HUES48 (cell line): ENCODE results near the gene RERE.

Experiments used
- H3K27ac ChIP-seq: one replicate; pipeline ENCODE4 v1.7.0; 2013; ENCODE audit warnings: low read depth, low read length, inconsistent platforms
- H3K27me3 ChIP-seq: 2 replicates; pipeline ENCODE4 v1.6.1; 2013; ENCODE audit warnings: mild to moderate bottlenecking, low read length; ENCODE audit not compliant: control insufficient read depth, insufficient read depth
- H3K36me3 ChIP-seq: 2 replicates; pipeline ENCODE4 v1.6.1; 2013; ENCODE audit warnings: low read length; ENCODE audit not compliant: control insufficient read depth, insufficient read depth
- H3K4me1 ChIP-seq: 2 replicates; pipeline ENCODE4 v1.6.1; 2013; ENCODE audit warnings: mild to moderate bottlenecking, low read length; ENCODE audit not compliant: control insufficient read depth, insufficient read depth
- H3K4me3 ChIP-seq: 2 replicates; pipeline ENCODE4 v1.5.1; 2013; ENCODE audit warnings: mild to moderate bottlenecking, low read depth, low read length
- H3K9ac ChIP-seq: 2 replicates; pipeline ENCODE4 v1.6.1; 2013; ENCODE audit warnings: mild to moderate bottlenecking, low read depth, low read length, moderate library complexity
- H3K9me3 ChIP-seq: 2 replicates; pipeline ENCODE4 v1.6.1; 2013; ENCODE audit warnings: low read length; ENCODE audit not compliant: control insufficient read depth, insufficient read depth

RERE gene

DNA sequence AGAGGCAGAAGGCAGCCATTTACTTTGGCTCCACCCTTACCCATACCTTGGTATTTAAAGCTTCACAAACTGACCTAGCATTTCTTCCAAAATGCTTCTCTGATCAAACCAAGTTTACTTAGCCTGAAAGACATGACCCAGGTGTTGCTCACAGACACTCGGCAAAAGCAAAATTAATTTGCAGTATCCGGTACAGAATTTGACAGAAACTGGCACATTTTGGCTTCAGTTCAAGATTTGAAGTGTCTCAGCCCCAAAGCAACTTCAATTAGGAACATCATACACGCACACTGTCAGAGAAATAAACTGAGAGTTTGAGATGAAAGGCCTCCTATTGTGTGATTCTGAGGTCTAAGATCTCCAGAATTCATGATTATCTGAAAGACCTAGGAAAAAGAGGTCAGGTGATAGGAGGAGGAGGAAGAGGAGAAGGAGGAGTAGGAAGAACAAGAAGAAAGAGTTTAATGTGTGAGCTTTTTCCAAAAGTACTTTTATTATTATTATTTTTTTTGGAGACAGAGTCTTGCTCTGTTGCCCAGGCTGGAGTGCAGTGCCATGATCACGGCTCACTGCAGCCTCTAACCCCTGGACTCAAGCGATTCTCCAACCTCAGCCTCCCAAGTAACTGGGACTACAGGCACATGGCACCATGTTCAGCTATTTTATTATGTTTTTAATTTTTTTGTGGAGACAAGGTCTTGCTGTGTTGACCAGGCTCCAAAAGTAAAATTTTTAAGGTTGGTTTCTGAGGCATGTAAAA is 355.9 kb downstream of the RERE start:
- Histone ChIP-seq H3K9ac (no peak overlapping the region; the same call in 1 of the 2 replicates), H3K27me3 (no peaks in the 10 kb centered on the region), H3K36me3 (peaks cover 6% of the 10 kb centered on the region; the same call in 1 of the 2 replicates), H3K4me3 (peak overlapping the region; percentile 48; the same call in 1 of the 2 replicates), H3K9me3 (no peaks in the 10 kb centered on the region), H3K27ac (peak overlapping the region; percentile 90), H3K4me1 (peaks cover 89% of the 10 kb centered on the region)

DNA sequence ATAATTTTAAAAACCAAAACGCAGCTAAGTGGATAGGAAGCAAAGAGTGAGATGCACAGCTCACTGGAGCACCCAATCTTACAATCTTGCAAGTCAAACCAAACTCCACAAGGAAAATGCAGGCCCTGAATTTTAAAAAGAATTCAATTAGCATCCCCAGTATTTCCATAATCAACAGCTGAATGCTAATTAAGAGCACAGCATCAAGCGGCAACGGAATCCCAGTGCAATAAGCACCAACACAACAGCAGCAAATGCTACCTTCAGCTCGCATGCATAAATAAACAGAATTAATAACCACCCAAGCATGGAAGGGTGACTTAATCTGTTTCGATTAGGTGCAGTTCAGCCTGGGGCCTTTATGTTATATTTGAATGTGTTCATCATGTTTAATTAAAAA is 356.7 kb downstream of the RERE start:
- peak overlapping the region; percentile 18; the same call in 1 of the 2 replicates for H3K9ac ChIP-seq
- peaks cover 81% of the 10 kb centered on the region for H3K4me1 ChIP-seq
- H3K27me3 ChIP-seq = no peaks in the 10 kb centered on the region
- peak overlapping the region; percentile 48 for H3K4me3 ChIP-seq
- H3K36me3 ChIP-seq = peaks cover 4% of the 10 kb centered on the region; the same call in 1 of the 2 replicates
- H3K27ac ChIP-seq = peak overlapping the region; percentile 90
- H3K9me3 ChIP-seq = no peaks in the 10 kb centered on the region

DNA sequence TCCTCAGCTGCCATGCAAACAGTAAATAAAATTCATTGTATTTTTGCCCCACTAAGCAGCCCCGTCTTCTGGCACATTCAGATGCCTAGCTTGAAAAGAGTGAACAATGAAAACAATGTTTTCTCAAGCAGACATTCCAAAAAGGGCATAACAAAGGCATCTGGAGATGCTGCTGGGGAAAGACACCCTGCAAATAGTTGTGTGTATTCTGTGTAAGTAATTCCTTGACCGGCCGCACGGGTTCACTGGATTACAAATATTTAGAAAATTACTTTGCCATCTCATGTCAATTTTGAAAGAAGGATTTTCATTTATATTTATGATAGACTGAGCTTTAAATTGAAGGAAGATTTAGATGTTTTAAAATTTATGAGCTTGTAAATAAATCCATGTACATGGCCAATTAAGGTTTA is 357.3 kb downstream of the RERE start:
- peak overlapping the region; percentile 18 for H3K9ac ChIP-seq
- no peaks in the 10 kb centered on the region for H3K36me3 ChIP-seq
- peaks cover 75% of the 10 kb centered on the region for H3K4me1 ChIP-seq
- H3K27me3 ChIP-seq = no peaks in the 10 kb centered on the region
- H3K27ac ChIP-seq = peak overlapping the region; percentile 90
- H3K9me3 ChIP-seq = no peaks in the 10 kb centered on the region
- H3K4me3 ChIP-seq = peak overlapping the region; percentile 48

DNA sequence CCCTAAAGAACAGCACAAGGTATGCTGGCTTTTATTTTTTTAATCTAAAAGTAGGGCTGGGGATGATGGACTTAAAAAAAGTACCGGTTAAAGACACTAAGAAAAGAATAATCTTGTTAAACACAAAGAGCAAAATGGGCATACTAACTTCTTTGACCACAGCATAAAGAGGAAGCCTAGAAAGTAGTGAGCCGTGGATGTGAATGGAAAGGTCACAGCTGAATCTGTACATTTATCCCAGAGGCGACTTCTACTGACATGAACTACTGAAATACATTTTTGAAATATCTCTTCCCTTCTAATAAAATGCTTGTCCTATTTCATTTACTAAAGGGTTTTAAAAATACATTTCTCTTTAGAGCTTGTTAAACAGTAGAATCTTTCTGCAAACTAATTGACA is 358.8 kb downstream of the RERE start:
- no peaks in the 10 kb centered on the region for H3K9me3 ChIP-seq
- H3K4me1 ChIP-seq = peaks cover 60% of the 10 kb centered on the region
- H3K27me3 ChIP-seq = no peaks in the 10 kb centered on the region
- no peaks in the 10 kb centered on the region for H3K36me3 ChIP-seq
- H3K9ac ChIP-seq = no peak overlapping the region
- H3K4me3 ChIP-seq = no peak overlapping the region
- peak overlapping the region; percentile 90 for H3K27ac ChIP-seq

DNA sequence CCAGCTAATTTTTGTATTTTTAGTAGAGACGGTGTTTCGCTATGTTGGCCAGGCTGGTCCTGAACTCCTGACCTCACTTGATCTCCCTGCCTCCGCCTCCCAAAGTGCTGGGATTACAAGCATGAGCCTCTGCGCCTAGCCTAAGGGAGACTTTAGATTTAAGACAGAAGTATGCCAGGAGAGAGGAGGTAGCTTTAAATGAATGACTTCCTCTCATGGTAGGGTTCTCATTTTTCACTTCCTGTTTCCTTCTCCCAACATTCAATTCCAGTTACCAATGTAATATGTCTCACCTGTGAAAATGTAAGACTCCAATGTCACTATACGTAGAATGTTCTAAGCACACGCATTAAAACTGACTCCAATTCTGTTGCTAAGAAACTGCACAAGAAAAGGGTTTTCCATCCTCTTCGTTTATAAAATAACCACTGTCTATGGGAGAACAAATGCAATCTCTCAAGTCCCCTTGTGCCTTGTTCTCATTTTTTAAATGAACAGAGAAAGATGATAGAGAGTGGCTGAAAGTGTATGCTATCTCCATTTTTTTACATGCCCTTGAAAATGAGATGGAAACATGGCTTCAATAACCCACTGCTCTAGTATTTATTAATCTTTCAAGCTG is 359.6 kb downstream of the RERE start:
- no peak overlapping the region for H3K9ac ChIP-seq
- no peak overlapping the region for H3K4me3 ChIP-seq
- H3K9me3 ChIP-seq = no peaks in the 10 kb centered on the region
- H3K27ac ChIP-seq = no peak overlapping the region
- peaks cover 52% of the 10 kb centered on the region for H3K4me1 ChIP-seq
- H3K27me3 ChIP-seq = no peaks in the 10 kb centered on the region
- H3K36me3 ChIP-seq = no peaks in the 10 kb centered on the region

DNA sequence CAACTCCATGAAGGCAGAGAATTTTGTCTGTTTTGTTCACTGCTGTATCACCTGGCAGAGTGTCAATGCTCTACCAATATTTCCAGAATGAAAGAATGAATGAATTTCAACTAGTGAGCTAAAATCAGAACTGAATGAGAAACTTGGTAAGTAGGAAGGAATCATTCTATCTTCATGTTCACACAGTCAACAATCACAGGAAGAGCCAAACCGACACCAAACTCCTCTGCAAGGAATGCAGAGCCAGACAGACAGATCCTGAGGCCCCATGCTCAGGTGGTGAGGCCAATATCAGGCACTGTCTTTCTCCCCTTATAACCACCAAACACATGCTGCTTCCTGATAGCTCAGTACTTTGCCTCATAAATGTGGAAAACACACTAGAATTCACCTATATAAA is 360.4 kb downstream of the RERE start:
- H3K9me3 ChIP-seq = no peaks in the 10 kb centered on the region
- H3K4me3 ChIP-seq = no peak overlapping the region
- H3K36me3 ChIP-seq = no peaks in the 10 kb centered on the region
- no peak overlapping the region for H3K9ac ChIP-seq
- H3K27me3 ChIP-seq = no peaks in the 10 kb centered on the region
- H3K4me1 ChIP-seq = peaks cover 47% of the 10 kb centered on the region
- H3K27ac ChIP-seq = no peak overlapping the region

DNA sequence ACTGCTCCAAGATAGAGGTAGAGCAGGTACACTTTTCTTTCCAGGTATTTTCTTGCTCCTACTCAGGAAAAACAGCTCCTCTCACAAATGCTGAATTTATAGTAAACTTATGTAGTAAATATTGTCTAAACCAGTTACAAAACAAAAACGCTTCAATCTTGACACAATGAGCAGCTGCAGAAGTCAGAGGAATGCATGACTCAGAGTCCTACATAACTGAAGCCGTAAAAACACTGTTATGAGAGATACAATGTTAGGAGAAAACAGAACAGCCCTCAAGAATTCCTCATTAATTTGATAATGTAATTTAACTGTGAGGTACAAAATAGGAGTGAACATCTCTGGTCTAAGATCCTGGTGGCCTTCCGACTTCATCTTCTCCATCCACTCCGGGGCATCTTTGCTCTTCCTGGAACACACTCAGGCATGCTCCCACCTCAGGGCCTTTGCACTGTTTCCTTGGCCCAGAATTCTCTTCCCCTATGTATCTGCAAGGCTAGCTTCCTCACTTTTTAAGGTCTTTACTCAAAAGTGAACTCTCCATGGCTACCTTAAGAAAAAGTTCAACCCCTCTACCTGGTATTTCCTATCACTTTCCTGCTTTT is 361.0 kb downstream of the RERE start:
- no peaks in the 10 kb centered on the region for H3K9me3 ChIP-seq
- H3K4me1 ChIP-seq = peaks cover 45% of the 10 kb centered on the region
- H3K36me3 ChIP-seq = 0 out of 2 replicates have a peak, but pooled peaks cover 2% of the 10 kb centered on the region
- H3K27me3 ChIP-seq = no peaks in the 10 kb centered on the region
- H3K4me3 ChIP-seq = no peak overlapping the region
- no peak overlapping the region for H3K27ac ChIP-seq
- no peak overlapping the region for H3K9ac ChIP-seq

DNA sequence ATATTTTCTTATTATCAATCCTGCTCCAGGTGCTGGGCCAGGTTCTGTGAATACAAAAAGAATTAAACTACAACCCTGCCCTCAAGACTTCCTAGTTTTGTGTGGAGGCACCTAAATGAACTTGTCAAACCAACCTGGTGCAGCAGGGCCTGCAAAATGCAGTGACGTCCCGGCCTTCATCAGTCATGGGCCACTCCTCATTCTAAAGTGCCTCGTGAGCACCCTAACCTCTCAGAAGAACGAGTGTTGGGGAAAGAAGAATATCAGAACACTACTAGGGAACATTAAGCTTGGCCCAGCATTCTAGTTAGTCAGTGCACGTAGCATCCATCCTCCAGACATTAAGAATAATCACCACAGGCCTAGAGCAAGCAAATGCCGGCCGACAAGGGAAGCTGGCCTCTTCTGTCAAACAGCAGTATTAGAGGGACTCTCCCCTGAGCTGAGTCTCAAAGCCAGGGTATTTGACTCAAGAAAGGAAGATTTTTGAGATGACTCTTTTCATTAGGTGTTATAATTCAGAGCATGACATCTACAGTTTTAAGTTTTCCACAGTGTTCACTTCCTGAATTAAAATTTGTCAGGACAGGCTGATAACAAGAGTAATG is 361.6 kb downstream of the RERE start:
- H3K4me3 ChIP-seq = no peak overlapping the region
- no peaks in the 10 kb centered on the region for H3K9me3 ChIP-seq
- H3K27ac ChIP-seq = no peak overlapping the region
- H3K9ac ChIP-seq = no peak overlapping the region
- H3K4me1 ChIP-seq = peaks cover 39% of the 10 kb centered on the region
- H3K36me3 ChIP-seq = 0 out of 2 replicates have a peak, but pooled peaks cover 3% of the 10 kb centered on the region
- H3K27me3 ChIP-seq = no peaks in the 10 kb centered on the region

DNA sequence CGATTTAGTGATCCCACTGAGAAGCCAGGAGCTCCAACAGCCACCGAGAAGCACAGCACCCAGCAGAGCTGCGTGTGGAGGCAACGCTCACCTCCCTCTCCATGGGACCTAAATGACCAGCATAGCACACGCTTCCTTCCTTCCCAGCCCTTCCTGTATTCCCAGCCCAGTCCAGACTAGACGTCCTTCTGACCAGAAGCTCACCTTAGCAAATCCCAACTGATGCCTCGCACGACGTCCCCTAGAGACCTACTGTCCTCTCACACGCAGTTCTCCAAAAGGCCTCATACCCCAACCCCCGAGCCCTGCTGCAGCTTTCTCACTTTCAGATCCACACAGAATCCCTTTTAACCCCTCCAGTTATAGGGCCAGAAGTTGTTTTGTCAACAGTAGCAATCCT is 367.1 kb downstream of the RERE start:
- Histone ChIP-seq H3K9me3 (no peaks in the 10 kb centered on the region), H3K36me3 (0 out of 2 replicates have a peak, but pooled peaks cover 5% of the 10 kb centered on the region), H3K27ac (no peak overlapping the region)

DNA sequence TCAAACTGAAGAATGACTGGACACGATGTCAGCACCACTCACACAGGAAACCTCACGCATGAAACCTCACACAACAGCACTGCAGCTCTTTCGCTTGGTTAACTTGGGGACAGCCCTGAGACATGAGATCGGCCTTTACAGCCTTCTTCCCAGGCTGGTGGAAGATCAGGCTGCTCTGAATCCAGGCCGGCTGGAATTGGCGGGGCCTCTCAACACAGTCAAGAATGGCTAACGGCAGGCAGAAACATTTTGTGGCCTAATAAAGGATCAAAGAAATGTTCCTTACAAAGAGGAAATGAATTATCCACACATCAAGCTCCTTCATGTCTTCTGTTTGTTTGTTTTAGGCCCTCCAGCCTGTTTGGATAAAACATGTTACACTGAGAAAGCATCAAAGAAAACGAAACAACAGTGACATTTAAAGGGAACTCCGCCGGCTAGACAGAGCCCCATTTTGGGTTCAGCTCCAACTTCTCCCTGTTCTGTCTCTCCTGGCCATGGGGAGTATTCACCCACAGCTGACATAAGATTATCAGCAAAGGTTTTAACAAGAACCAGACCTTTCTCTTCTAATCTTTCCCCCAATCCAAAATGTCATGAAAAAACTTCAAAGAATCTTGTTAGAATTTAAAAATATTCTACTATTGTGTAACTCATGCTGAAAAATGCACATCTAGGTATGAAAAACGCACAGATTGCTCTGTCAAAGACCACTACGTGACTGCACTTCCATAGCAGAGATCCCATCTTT is 368.4 kb downstream of the RERE start:
- H3K4me3 ChIP-seq = no peak overlapping the region
- H3K27ac ChIP-seq = no peak overlapping the region
- H3K36me3 ChIP-seq = 0 out of 2 replicates have a peak, but pooled peaks cover 5% of the 10 kb centered on the region
- H3K9me3 ChIP-seq = no peaks in the 10 kb centered on the region
- H3K9ac ChIP-seq = no peak overlapping the region
- peaks cover 28% of the 10 kb centered on the region for H3K4me1 ChIP-seq
- H3K27me3 ChIP-seq = no peaks in the 10 kb centered on the region

More for the DNA sequence above, 367.1 kb downstream of the RERE start:
- no peak overlapping the region for H3K4me3 ChIP-seq
- no peak overlapping the region for H3K9ac ChIP-seq
- H3K4me1 ChIP-seq = peaks cover 16% of the 10 kb centered on the region; the same call in 1 of the 2 replicates
- H3K27me3 ChIP-seq = no peaks in the 10 kb centered on the region
